SW480 (cell line): ENCODE measurements around the gene TIPARP.
"Not testable (repeated sequence)": the region's sequence is repeated elsewhere in the genome, so short reads cannot be mapped to it uniquely, and the experiment has no call there.

Source experiments
- DNase-seq: peaks from one replicate; pipeline ENCODE4 v3.0.0-alpha.2; 2016; ENCODE audit warnings: low spot score

TIPARP gene

GRCh38 chr3:156711944-156712343 is 37.6 kb downstream of the TIPARP start:
- DNase-seq = not testable (repeated sequence)

- DNase-seq = no peak
These were observed 41.9 kb downstream of the TIPARP start for GRCh38 chr3:156716105-156716862.

GRCh38 chr3:156718622-156719306 is 44.4 kb downstream of the TIPARP start:
- DNase-seq = no peak

- no peak for DNase-seq
These were observed 46.4 kb downstream of the TIPARP start for GRCh38 chr3:156720826-156721225.

GRCh38 chr3:156721687-156722618 is 47.6 kb downstream of the TIPARP start:
- DNase-seq = no peak

GRCh38 chr3:156723182-156723619 is 48.8 kb downstream of the TIPARP start:
- DNase-seq = no peak

GRCh38 chr3:156725682-156726081 is 51.3 kb downstream of the TIPARP start:
- peak; percentile 59 for DNase-seq

GRCh38 chr3:156726456-156726855 is 52.1 kb downstream of the TIPARP start:
- DNase-seq = no peak

- DNase-seq = no peak
These were observed 53.3 kb downstream of the TIPARP start for GRCh38 chr3:156727519-156728205.

- no peak for DNase-seq
These were observed 54.0 kb downstream of the TIPARP start for GRCh38 chr3:156728267-156728985.

- no peak for DNase-seq
These were observed 55.2 kb downstream of the TIPARP start for GRCh38 chr3:156729460-156730179.

GRCh38 chr3:156731813-156732212 is 57.4 kb downstream of the TIPARP start:
- no peak for DNase-seq

GRCh38 chr3:156732261-156732660 is 57.9 kb downstream of the TIPARP start:
- DNase-seq = no peak

- DNase-seq = no peak
These were observed 58.5 kb downstream of the TIPARP start for GRCh38 chr3:156732715-156733421.

GRCh38 chr3:156734661-156735060 is 60.3 kb downstream of the TIPARP start:
- DNase-seq = not testable (repeated sequence)

GRCh38 chr3:156735471-156735870 is 61.1 kb downstream of the TIPARP start:
- DNase-seq = no peak

GRCh38 chr3:156737049-156737448 is 62.7 kb downstream of the TIPARP start:
- not testable (repeated sequence) for DNase-seq

- DNase-seq = no peak
These were observed 63.9 kb downstream of the TIPARP start for GRCh38 chr3:156738251-156738650.

GRCh38 chr3:156739976-156740375 is 65.6 kb downstream of the TIPARP start:
- DNase-seq = no peak

- DNase-seq = not testable (repeated sequence)
These were observed 66.2 kb downstream of the TIPARP start for GRCh38 chr3:156740581-156740980.
